ENCODE results near the gene C1orf210. TPM values are rescaled to one million over a fixed set of nuclear protein-coding genes. Genes with fewer than 3 reads are reported as not detected.
A peak's percentile ranks its signal among the peaks of the same experiment; 100 is the strongest.

C1orf210 gene
- total and polyA plus RNA-seq, 2 of the 13 experiments (the other 11 are each of a cell fraction or from before 2014, with no cell fraction given): 0.49 to 5.1 TPM

DNA sequence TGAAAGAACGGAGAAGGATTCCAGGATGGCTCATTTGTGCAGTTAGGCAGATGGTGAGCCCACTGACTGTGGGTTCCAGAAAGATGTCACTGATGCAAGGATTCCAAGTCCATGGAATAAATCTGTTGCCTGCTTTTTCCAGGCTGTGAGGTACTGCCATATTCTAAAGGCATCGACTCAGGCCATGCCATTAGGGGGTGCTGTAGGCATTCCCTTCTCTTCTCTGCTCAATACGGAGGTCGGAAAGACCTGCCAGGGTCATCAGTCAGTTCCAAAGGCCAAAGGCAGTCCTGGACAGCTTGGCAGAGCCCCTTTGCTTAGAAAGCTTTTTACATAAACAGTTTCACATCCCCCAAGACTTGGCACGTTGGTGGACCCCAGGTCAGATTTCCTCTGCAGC lies 47.3 kb downstream of the C1orf210 start (continued):
- TF ChIP-seq ETV5 (CRISPR knock-in tag; IDR thresholded peaks at IDR 0.05; ENCODE audit: borderline replicate concordance) (peak; percentile 49; the same call in 1 of the 2 replicates), RAD51 (IDR thresholded peaks at IDR 0.05; ENCODE audit: borderline replicate concordance) (no peak), GATAD2A (CRISPR knock-in tag; IDR thresholded peaks at IDR 0.05) (peak; percentile 70), PHF8 (CRISPR knock-in tag; IDR thresholded peaks at IDR 0.05) (peak; percentile 28; the same call in 1 of the 2 replicates), NRL (CRISPR knock-in tag; IDR thresholded peaks at IDR 0.05; ENCODE audit: borderline replicate concordance) (no peak), BCL6 (CRISPR knock-in tag; IDR thresholded peaks at IDR 0.05) (peak; percentile 82), PATZ1 (CRISPR knock-in tag; IDR thresholded peaks at IDR 0.05) (0 out of 2 replicates have a peak, but pooled peaks have one; percentile 36), HOXA3 (CRISPR knock-in tag; IDR thresholded peaks at IDR 0.05) (peak; percentile 39; the same call in 1 of the 2 replicates), MXD4 (CRISPR knock-in tag; IDR thresholded peaks at IDR 0.05) (peak; percentile 45; the same call in 1 of the 2 replicates), BHLHE40 (IDR thresholded peaks at IDR 0.05; ENCODE audit: low read length) (no peak), ZNF614 (CRISPR knock-in tag; IDR thresholded peaks at IDR 0.05; ENCODE audit: borderline replicate concordance) (0 out of 2 replicates have a peak, but pooled peaks have one; percentile 45), ZKSCAN1 (IDR thresholded peaks at IDR 0.05; ENCODE audit: low read length) (no peak), XRCC5 (optimal IDR thresholded peaks at IDR 0.05; ENCODE audit: low read length) (peak; percentile 73), GPN1 (CRISPR knock-in tag; IDR thresholded peaks at IDR 0.05; ENCODE audit: borderline replicate concordance) (no peak), SOX6 (IDR thresholded peaks at IDR 0.05) (no peak), SOX6 (CRISPR knock-in tag; IDR thresholded peaks at IDR 0.05) (0 out of 2 replicates have a peak, but pooled peaks have one; percentile 11), ZNF883 (CRISPR knock-in tag; IDR thresholded peaks at IDR 0.05; ENCODE audit: not compliant biosample characterization) (no peak), RARA (CRISPR knock-in tag; IDR thresholded peaks at IDR 0.05) (peak; percentile 46; the same call in 1 of the 2 replicates), SMC3 (IDR thresholded peaks at IDR 0.05; ENCODE audit: low read length) (peak; percentile 100), ZNF788 (CRISPR knock-in tag; IDR thresholded peaks at IDR 0.05; ENCODE audit: borderline replicate concordance) (0 out of 2 replicates have a peak, but pooled peaks have one; percentile 27)
- TF ChIP-seq, protein P1, sequence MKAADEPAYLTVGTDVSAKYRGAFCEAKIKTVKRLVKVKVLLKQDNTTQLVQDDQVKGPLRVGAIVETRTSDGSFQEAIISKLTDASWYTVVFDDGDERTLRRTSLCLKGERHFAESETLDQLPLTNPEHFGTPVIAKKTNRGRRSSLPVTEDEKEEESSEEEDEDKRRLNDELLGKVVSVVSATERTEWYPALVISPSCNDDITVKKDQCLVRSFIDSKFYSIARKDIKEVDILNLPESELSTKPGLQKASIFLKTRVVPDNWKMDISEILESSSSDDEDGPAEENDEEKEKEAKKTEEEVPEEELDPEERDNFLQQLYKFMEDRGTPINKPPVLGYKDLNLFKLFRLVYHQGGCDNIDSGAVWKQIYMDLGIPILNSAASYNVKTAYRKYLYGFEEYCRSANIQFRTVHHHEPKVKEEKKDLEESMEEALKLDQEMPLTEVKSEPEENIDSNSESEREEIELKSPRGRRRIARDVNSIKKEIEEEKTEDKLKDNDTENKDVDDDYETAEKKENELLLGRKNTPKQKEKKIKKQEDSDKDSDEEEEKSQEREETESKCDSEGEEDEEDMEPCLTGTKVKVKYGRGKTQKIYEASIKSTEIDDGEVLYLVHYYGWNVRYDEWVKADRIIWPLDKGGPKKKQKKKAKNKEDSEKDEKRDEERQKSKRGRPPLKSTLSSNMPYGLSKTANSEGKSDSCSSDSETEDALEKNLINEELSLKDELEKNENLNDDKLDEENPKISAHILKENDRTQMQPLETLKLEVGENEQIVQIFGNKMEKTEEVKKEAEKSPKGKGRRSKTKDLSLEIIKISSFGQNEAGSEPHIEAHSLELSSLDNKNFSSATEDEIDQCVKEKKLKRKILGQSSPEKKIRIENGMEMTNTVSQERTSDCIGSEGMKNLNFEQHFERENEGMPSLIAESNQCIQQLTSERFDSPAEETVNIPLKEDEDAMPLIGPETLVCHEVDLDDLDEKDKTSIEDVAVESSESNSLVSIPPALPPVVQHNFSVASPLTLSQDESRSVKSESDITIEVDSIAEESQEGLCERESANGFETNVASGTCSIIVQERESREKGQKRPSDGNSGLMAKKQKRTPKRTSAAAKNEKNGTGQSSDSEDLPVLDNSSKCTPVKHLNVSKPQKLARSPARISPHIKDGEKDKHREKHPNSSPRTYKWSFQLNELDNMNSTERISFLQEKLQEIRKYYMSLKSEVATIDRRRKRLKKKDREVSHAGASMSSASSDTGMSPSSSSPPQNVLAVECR (CRISPR knock-in tag; IDR thresholded peaks at IDR 0.05; ENCODE audit: borderline replicate concordance): no peak; the same call in 1 of the 2 replicates
- TF ChIP-seq, protein P2, sequence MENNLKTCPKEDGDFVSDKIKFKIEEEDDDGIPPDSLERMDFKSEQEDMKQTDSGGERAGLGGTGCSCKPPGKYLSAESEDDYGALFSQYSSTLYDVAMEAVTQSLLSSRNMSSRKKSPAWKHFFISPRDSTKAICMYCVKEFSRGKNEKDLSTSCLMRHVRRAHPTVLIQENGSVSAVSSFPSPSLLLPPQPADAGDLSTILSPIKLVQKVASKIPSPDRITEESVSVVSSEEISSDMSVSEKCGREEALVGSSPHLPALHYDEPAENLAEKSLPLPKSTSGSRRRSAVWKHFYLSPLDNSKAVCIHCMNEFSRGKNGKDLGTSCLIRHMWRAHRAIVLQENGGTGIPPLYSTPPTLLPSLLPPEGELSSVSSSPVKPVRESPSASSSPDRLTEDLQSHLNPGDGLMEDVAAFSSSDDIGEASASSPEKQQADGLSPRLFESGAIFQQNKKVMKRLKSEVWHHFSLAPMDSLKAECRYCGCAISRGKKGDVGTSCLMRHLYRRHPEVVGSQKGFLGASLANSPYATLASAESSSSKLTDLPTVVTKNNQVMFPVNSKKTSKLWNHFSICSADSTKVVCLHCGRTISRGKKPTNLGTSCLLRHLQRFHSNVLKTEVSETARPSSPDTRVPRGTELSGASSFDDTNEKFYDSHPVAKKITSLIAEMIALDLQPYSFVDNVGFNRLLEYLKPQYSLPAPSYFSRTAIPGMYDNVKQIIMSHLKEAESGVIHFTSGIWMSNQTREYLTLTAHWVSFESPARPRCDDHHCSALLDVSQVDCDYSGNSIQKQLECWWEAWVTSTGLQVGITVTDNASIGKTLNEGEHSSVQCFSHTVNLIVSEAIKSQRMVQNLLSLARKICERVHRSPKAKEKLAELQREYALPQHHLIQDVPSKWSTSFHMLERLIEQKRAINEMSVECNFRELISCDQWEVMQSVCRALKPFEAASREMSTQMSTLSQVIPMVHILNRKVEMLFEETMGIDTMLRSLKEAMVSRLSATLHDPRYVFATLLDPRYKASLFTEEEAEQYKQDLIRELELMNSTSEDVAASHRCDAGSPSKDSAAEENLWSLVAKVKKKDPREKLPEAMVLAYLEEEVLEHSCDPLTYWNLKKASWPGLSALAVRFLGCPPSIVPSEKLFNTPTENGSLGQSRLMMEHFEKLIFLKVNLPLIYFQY (CRISPR knock-in tag; IDR thresholded peaks at IDR 0.05; ENCODE audit: borderline replicate concordance): peak; percentile 22; the same call in 1 of the 2 replicates
